HL-60/S4 treated with phorbol 12-myristate 13-acetate at 8.2 ng/mL for 4 days and 3 days (cell line): ENCODE data around the gene BZW2.

Experiments used
- in situ Hi-C: fragments of 300-500 bp; cut with MboI; formaldehyde crosslinking; loops from 2 replicates; pipeline ENCODE4 v1.15.0; 2022; ENCODE audit warnings: low sequenced_read_pairs

BZW2 gene

DNA sequence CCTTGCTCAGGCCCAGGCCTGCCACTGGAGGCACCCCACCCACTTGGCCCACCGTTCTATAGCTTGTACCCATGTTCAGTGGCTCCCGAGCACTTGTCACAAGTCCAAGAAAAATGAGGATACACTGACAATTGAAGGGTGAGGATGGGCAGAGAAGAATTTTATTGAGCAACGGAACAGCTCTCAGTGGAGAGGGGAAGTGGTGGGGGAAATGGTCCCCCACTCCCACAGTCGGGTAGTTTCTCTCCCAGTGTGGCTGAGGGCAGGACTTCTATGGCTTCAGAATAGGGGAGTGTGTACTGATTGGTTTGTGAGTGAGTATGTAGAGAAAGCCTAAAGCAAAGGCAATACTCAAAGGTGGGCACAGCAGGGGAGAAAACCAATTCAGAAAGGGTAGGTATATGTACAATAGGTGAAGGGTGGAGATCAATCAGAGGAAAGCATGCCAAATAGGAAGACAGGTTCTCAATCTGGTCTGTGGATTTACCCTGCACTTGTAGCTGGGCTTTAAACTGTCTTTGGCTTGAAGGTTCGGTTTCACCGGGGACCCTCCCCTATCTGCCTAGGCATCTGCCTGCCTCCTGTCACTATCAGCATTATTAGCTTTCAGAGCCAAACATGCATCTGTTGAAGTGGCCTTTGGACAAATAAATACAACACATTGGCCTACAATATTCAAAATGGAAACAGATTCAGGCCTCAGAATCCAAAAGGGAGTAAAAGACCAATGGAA is 98.7 kb downstream of the BZW2 start:
- in situ Hi-C loops = no loop called here

DNA sequence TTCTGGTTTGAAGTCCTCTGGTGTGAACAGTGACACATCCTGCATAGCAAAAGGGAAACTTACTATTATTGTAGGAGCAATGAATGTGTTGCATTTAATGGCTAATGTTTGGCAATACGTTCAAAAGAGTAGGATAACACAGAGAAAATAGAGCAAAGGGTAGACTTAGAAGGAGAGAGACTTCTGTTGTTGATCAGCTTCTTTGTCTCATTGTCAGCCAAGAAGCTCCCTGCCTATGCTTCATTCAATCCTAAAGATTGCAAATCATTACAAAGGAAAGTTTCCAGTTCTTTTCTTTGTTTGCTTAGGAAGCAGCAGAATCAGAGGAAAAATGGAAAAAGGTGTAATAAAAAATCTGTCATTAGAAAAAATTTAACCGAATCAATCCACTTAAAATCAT is 99.7 kb downstream of the BZW2 start:
- in situ Hi-C loops = no loop called here

DNA sequence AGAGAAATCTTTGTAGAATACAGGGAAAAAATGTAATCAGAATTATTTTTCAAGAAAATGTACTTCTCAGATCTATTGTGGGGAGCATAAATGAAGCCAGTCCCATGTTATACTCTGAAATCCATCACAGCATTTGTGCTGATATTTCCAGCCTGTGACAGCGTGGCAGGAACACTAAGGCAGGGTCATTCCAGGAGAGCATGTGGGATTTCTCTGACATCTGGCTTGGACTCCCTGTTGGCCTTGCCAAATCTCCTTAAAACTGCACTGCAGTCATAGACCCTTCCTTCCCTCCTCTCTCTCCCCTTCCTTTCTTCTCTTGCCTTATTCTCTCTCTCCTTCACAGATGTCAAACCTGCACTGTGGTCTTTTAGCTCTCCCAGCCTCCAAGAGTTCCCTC is 101.1 kb downstream of the BZW2 start:
- in situ Hi-C loops = no loop called here

DNA sequence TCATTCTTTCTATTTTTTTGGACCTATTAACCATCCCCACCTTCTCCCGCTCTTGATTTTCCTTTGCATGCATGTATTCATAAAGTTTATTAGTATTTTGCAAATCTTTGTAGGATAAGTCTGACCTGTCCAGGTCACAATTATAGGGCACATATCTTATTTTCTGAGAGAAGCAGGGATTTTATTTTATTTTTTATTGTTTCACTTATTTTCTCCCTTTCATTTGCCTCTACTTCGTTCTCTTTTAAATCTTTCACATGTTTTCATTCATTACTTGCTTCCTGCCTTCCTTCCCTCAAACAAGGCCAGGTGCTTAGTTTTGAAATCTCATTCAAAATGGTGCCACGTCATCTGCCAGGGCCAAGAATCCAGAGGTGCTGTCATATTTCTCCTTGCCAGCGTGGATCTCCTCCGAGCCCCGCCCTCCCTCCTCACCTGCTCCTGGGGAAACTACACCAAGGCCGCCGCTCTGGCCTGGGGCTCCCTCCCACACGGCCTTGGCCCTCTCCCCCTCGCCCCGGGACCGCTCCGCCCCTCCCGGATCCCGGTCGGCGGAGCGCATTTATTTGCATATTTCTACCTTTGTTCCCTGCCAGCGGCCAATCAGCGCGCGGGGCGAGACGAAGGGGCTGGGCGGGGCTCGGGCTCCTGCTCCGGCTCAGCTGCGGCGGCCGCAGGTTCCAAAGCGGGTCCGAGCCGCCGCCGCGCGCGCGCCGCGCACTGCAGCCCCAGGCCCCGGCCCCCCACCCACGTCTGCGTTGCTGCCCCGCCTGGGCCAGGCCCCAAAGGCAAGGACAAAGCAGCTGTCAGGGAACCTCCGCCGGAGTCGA is 107.3 kb downstream of the BZW2 start, which contains the start of gene TSPAN13:
TSPAN13 (plus strand) TSS at position 654 of the 830 bp plus-strand sequence. CDS start 213 bp downstream, outside the sequence.
- in situ Hi-C loops = no loop called here

DNA sequence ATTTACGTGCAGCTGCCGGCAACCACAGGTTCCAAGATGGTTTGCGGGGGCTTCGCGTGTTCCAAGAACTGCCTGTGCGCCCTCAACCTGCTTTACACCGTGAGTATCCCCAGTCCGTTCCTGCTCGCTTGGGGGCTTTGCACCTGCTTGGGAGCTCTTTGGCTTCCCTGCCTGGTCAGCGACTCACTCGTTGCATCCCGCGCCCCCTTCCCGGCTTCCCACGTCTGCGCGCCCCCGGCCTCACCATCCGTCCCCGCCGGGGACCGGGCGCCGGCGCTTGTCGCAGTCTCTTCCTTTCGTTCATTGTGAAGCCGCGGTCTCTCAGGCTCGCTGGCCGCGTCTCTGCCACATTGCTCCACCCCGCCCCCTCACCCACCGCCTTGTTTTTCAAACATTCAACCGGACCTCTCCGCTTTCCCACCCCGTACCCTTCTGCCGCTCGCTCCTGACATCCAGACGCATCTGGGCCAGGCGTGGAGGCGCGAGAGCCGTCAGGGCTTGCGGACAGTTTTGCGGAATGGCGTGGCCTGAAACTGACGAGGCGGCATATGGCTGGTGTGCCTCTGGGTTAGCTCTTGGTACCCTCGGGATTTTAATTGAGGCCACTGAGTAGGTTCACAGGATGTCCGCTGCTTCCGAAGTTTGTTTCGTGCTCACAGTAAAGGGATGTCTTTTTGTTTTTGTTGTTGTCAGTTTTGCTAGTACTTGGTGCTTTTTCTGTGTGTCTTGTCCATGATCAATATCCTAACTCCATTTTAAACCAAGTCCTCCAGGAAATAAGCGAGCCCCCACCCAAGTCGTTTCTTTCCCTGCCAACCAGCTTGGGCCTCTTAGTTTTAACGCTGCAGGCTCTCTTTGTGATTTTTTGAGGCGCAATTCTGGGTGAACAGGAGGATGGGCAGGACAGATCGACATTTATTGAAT is 108.2 kb downstream of the BZW2 start:
- in situ Hi-C loops = no loop called here

DNA sequence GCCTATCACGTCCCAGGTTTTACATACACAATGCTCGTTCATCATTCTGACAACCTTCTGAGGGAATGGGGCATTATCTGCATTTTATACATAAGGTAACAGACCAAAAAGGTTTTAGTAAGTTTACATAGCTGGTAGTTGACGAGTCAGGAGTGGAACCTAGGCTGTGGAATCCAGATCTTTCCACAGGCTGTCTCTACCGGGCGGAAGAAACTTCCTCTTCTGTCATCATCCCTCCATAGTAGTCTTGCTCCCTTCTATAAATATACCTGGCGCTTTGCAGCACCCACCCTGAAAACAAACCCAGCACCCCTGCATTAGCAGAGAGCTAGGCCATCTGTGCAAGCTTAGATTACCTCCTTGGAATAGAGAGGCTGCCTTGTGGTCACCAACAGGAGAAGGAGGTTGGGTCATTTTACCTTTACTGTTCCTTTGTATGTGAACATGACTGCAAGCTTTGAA is 108.9 kb downstream of the BZW2 start:
- in situ Hi-C loops = no loop called here

DNA sequence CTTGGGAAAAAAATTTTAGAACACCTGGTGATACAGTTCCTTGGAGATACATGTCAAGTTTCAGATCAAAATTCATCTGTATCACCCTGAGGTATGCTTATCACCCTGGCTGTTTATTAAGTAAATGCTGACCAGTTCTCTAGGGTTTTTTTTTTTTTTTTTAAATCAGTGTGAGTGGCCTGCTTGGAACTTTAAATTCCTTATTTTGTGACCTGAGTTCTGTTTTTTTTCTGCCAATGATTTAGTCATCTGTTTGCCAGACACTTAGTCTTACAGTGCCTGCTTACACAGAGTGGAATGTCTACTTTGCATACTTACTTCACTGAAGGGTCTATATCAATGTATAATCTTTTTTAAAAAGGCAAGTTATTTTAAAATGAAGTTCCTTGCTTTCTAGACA is 109.4 kb downstream of the BZW2 start:
- in situ Hi-C loops = no loop called here
